Measurements from ENCODE around the gene NKAIN4. TPM values are rescaled to one million over a fixed set of nuclear protein-coding genes. Genes with fewer than 3 reads are reported as not detected.

Gene NKAIN4
- total RNA-seq, 2 experiments from 2014 or later, result not detected

Small RNA genes lying within 50 kb of the gene (microRNA-seq; reads per million reads assigned to microRNA genes)
- gene MIR3196, result not detected
- gene MIR4326, result 15.5 reads per million, percentile 31 among the genes with 10 or more reads in this experiment

Other genes with a start within 250 kb of the NKAIN4 start
- not detected for gene BHLHE23, start 247.5 kb downstream of the NKAIN4 start, total RNA-seq
- 10 to 100 TPM; 36.2 to 38.7 TPM for gene YTHDF1, start 38.3 kb downstream of the NKAIN4 start, total RNA-seq
- under 1 TPM; 0.37 to 0.74 TPM for gene BIRC7, start 18.6 kb downstream of the NKAIN4 start, total RNA-seq
- 10 to 100 TPM; 68.7 to 75.6 TPM for gene ARFGAP1, start 18.4 kb upstream of the NKAIN4 start, total RNA-seq
- not detected for gene COL20A1, start 38.7 kb upstream of the NKAIN4 start, total RNA-seq
- gene CHRNA4, start 106.9 kb upstream of the NKAIN4 start, total RNA-seq, result not detected
- gene KCNQ2, start 218.2 kb upstream of the NKAIN4 start, total RNA-seq, result not detected
- not detected for gene EEF1A2, start 244.6 kb upstream of the NKAIN4 start, total RNA-seq